Measurements from ENCODE around the gene TPGS1.

Gene TPGS1

GRCh38 chr19:558770-559439, 51.6 kb downstream of the TPGS1 start:
- no peak for DNase-seq (ENCODE audit: low read depth)
- no peak overlapping the region for H3K4me3 ChIP-seq (ENCODE audit: low read depth, low read length)
- no peak for TF ChIP-seq CTCF (IDR thresholded peaks at IDR 0.05; ENCODE audit: low read depth, low read length, missing control alignments)
- in situ Hi-C loops (cut with HindIII; ENCODE audit: low sequenced_read_pairs), result no loop called here

- H3K4me3 ChIP-seq (ENCODE audit: low read depth, low read length), result no peak overlapping the region
- in situ Hi-C loops (cut with HindIII; ENCODE audit: low sequenced_read_pairs), result no loop called here
- no peak for DNase-seq (ENCODE audit: low read depth)
- TF ChIP-seq CTCF (IDR thresholded peaks at IDR 0.05; ENCODE audit: low read depth, low read length, missing control alignments), result no peak
Observed at GRCh38 chr19:560121-560520, 52.8 kb downstream of the TPGS1 start.

DNA sequence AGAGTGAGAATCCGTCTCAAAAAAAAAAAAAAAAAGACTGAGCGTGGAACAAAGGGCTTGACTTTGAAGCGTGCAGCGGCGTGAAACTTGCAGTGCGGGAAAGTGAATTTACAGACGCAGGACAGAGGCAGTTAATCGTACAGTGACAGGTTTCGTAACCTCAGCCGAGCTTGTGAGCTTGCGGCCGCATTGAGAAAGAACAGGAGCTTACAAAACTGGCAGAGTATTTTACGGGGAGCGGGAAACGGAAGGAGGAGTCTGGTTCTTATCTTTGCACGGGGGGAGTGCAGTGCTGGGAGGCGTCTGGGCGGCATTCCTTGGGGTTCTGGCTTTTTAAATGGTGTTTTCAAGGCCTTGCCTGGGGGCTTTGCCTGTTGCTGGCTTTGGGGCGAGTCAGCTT, 59.1 kb downstream of the TPGS1 start:
- TF ChIP-seq CTCF (IDR thresholded peaks at IDR 0.05; ENCODE audit: low read depth, low read length, missing control alignments), result no peak
- no peak for DNase-seq (ENCODE audit: low read depth)
- in situ Hi-C loops (cut with HindIII; ENCODE audit: low sequenced_read_pairs), result no loop called here
- H3K4me3 ChIP-seq (ENCODE audit: low read depth, low read length), result no peak overlapping the region

- no peak for TF ChIP-seq CTCF (IDR thresholded peaks at IDR 0.05; ENCODE audit: low read depth, low read length, missing control alignments)
- in situ Hi-C loops (cut with HindIII; ENCODE audit: low sequenced_read_pairs), result no loop called here
- H3K4me3 ChIP-seq (ENCODE audit: low read depth, low read length), result no peak overlapping the region
- no peak for DNase-seq (ENCODE audit: low read depth)
Observed at GRCh38 chr19:566844-567243, 59.5 kb downstream of the TPGS1 start.

DNA sequence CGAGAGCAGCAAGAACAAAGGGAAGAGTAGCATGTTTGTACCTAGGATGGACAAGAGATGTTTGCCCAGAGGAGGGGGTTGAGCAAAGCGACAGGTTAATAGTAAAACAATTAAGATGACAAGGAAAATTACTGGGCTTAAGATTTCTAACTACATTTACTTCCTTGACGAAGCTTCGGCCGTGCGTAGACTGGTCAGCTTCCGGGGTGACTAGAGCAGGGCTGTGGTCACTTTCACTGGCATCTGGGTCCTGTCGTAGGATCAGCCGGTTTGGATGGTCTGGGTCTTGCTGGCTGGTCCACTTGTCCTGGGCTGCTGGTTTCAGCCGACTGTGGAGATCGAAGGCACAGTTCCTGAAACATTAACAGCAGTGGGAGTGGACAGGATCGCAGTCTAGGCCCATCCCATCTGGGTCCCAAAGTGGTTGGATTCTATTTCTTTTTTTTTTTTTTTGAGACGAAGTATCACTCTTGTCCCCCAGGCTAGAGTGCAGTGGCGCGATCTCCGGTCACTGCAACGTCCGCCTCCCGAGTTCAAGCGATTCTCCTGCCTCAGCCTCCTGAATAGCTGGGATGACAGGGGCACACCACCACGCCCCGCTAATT, 60.1 kb downstream of the TPGS1 start:
- no peak overlapping the region for H3K4me3 ChIP-seq (ENCODE audit: low read depth, low read length)

More for the DNA sequence above, 60.1 kb downstream of the TPGS1 start:
- no peak for TF ChIP-seq CTCF (IDR thresholded peaks at IDR 0.05; ENCODE audit: low read depth, low read length, missing control alignments)
- DNase-seq (ENCODE audit: low read depth), result no peak
- in situ Hi-C loops (cut with HindIII; ENCODE audit: low sequenced_read_pairs), result no loop called here

Measured in astrocyte of the cerebellum (primary cell).